Endothelial cell of umbilical vein (primary cell): ENCODE data around the gene PLEKHA3. TPM values are rescaled to one million over a fixed set of nuclear protein-coding genes. Genes with fewer than 3 reads are reported as not detected.

Source experiments
- BruUV-seq: library from RNA; stranded (reverse); fragments of 400-500 nt; replicated peaks from 2 replicates; lab custom pipeline; 2021; lab: Mats Ljungman, UMichigan
- CTCF ChIA-PET: fragments of 300-600, 350-600 bp; sonication (Branson Sonifier 250); formaldehyde crosslinking; loops from one replicate; lab custom pipeline; 2021; ENCODE audit warnings: antibody characterized with exemption, inconsistent platforms; lab: Charles Lee
- POLR2A ChIA-PET: fragments of 300-600, 350-600 bp; sonication (Branson Sonifier 250); formaldehyde crosslinking; loops from one replicate; lab custom pipeline; 2021; ENCODE audit warnings: antibody characterized with exemption, inconsistent platforms; lab: Charles Lee
- DNase-seq: peaks from one replicate; pipeline ENCODE4 v3.0.0-alpha.2; 2011; ENCODE audit warnings: low read depth, low spot score
- FAIRE-seq: peaks from 2 replicates; lab custom pipeline; 2011; peaks lifted over from hg19 to GRCh38; lab: Jason Lieb, UNC
- H2AFZ ChIP-seq: 2 replicates; pipeline ENCODE4 v1.6.0; 2012; ENCODE audit warnings: low read depth, low read length, control low read depth, inconsistent platforms
- H3K27ac ChIP-seq: 2 replicates; pipeline ENCODE4 v1.5.1; 2011; ENCODE audit warnings: low read depth, mild to moderate bottlenecking, control low read depth, low read length, moderate library complexity; ENCODE audit not compliant: insufficient read depth
- H3K27me3 ChIP-seq, 2 experiments: 2 replicates each; pipeline versions ENCODE4 v1.6.0 to v1.6.1; 2011; ENCODE audit warnings: low read length in 2 of 2, mixed read lengths in 1 of 2; ENCODE audit not compliant: control insufficient read depth in 2 of 2, insufficient read depth in 2 of 2
- H3K36me3 ChIP-seq, 2 experiments: 2 replicates in 1 of 2; 3 replicates in 1 of 2; pipeline ENCODE4 v1.5.1; 2011; ENCODE audit warnings: low read length in 2 of 2, mild to moderate bottlenecking in 1 of 2, moderate library complexity in 1 of 2; ENCODE audit not compliant: control insufficient read depth in 2 of 2, insufficient read depth in 2 of 2; ENCODE audit errors: extremely low read depth in 1 of 2
- H3K4me1 ChIP-seq: 3 replicates; pipeline ENCODE4 v1.5.1; 2011; ENCODE audit warnings: mild to moderate bottlenecking, low read length; ENCODE audit not compliant: control insufficient read depth, insufficient read depth; ENCODE audit errors: extremely low read depth
- H3K4me2 ChIP-seq: 2 replicates; pipeline ENCODE4 v1.6.1; 2011; ENCODE audit warnings: low read length, control low read depth, mixed read lengths; ENCODE audit not compliant: insufficient read depth
- H3K4me3 ChIP-seq, 3 experiments: fragments of 200-600 bp in 1 of 3; sonication (generic), shearing (Covaris generic) in 1 of 3; replicated peaks in 1 of 3; 2 replicates each; pipeline ENCODE4 v1.5.1; 2011 to 2016; ENCODE audit warnings: control low read depth in 3 of 3, low read length in 3 of 3, mild to moderate bottlenecking in 2 of 3, inconsistent platforms in 1 of 3, low read depth in 1 of 3, moderate library complexity in 1 of 3; ENCODE audit not compliant: insufficient read depth in 1 of 3
- H3K79me2 ChIP-seq: 2 replicates; pipeline ENCODE4 v1.6.0; 2012; ENCODE audit warnings: low read length, inconsistent platforms; ENCODE audit not compliant: control insufficient read depth, insufficient read depth
- H3K9ac ChIP-seq: replicated peaks from 2 replicates; pipeline ENCODE3; 2011; ENCODE audit warnings: low read length, control low read depth; ENCODE audit not compliant: insufficient read depth; ENCODE audit errors: extremely low read depth
- H3K9me1 ChIP-seq: replicated peaks from 3 replicates; pipeline ENCODE4 v1.6.0; 2011; ENCODE audit warnings: mild to moderate bottlenecking, low read length; ENCODE audit not compliant: control insufficient read depth, insufficient read depth; ENCODE audit errors: extremely low read depth
- H3K9me3 ChIP-seq: replicated peaks from 2 replicates; pipeline ENCODE4 v1.5.1; 2012; ENCODE audit warnings: low read length, inconsistent platforms; ENCODE audit not compliant: control insufficient read depth, insufficient read depth
- H4K20me1 ChIP-seq: replicated peaks from 2 replicates; pipeline ENCODE3; 2011; ENCODE audit warnings: mild to moderate bottlenecking, low read length; ENCODE audit not compliant: control insufficient read depth, insufficient read depth; ENCODE audit errors: extremely low read depth
- EZH2 ChIP-seq: IDR thresholded peaks from 2 replicates; pipeline ENCODE4 v1.6.1; 2012; ENCODE audit warnings: borderline replicate concordance, low read depth, mild to moderate bottlenecking, moderate library complexity, low read length, inconsistent platforms; ENCODE audit not compliant: severe bottlenecking
- FOS ChIP-seq: IDR thresholded peaks from 2 replicates; pipeline ENCODE4 v1.6.1; 2011; ENCODE audit warnings: mild to moderate bottlenecking, low read length, moderate library complexity, borderline replicate concordance; ENCODE audit not compliant: insufficient read depth
- GATA2 ChIP-seq: IDR thresholded peaks from 2 replicates; pipeline ENCODE4 v1.7.0; 2011; ENCODE audit warnings: low read depth, mild to moderate bottlenecking, moderate library complexity, mixed read lengths, low read length; ENCODE audit not compliant: insufficient read length, insufficient read depth
- JUN ChIP-seq: IDR thresholded peaks from 2 replicates; pipeline ENCODE4 v1.6.1; 2011; ENCODE audit warnings: borderline replicate concordance, low read depth; ENCODE audit not compliant: insufficient read length, insufficient read depth
- MYC ChIP-seq: IDR thresholded peaks from one replicate; pipeline ENCODE4 v1.6.1; 2011; ENCODE audit warnings: mild to moderate bottlenecking, low read depth, low read length
- POLR2A ChIP-seq: IDR thresholded peaks from 2 replicates; pipeline ENCODE4 v1.6.1; 2012; ENCODE audit warnings: low read depth, mild to moderate bottlenecking, control low read depth, low read length
- POLR2AphosphoS5 ChIP-seq: IDR thresholded peaks from 2 replicates; pipeline ENCODE4 v1.6.1; 2012; ENCODE audit warnings: low read depth, mild to moderate bottlenecking, control low read depth, low read length, moderate library complexity; ENCODE audit not compliant: insufficient read depth
- dilution Hi-C: fragments of 300-500 bp; cut with MboI; formaldehyde crosslinking; loops from one replicate; pipeline ENCODE4 v1.15.0; 2019; ENCODE audit warnings: low sequenced_read_pairs; ENCODE audit not compliant: extremely low pct_ligation_motif_present
- intact Hi-C: fragments of 100-400 bp; cut with micrococcal nuclease; formaldehyde crosslinking; loops from one replicate; pipeline ENCODE4 v1.10.0; 2022
- polyA plus RNA-seq, 4 experiments: library from polyadenylated mRNA; depleted of rRNA in 3 of 4; stranded (reverse) in 3 of 4; unstranded in 1 of 4; fragments of >200 nt; gene quantifications; 2 replicates each; pipeline versions ENCODE4 v1.2.1 to v1.2.3, GENCODE V29; 2011 to 2012; ENCODE audit warnings: missing spikeins in 1 of 4
- total RNA-seq: library from RNA; stranded (reverse); gene quantifications from 2 replicates; pipeline ENCODE4 v1.2.3, GENCODE V29; 2021
- TF ChIP-seq, protein P1 (sequence below): IDR thresholded peaks from 2 replicates; pipeline ENCODE4 v1.6.1; 2011; ENCODE audit not compliant: insufficient read depth, insufficient read length
- TF ChIP-seq, protein P2 (sequence below), 2 donors: IDR thresholded peaks; 1 replicate in 1 of 2; 2 replicates in 1 of 2; pipeline ENCODE4 v1.5.1; 2011; ENCODE audit warnings: low read length in 2 of 2, mild to moderate bottlenecking in 2 of 2, moderate library complexity in 2 of 2, control low read depth in 1 of 2, inconsistent platforms in 1 of 2, low read depth in 1 of 2; ENCODE audit not compliant: insufficient read depth in 1 of 2; ENCODE audit errors: extremely low read depth in 1 of 2

Gene PLEKHA3
- total and polyA plus RNA-seq, 2 donors (not counting 3 experiments of a cell fraction or from before 2014, with no cell fraction given) = 4.1 to 24.6 TPM

DNA sequence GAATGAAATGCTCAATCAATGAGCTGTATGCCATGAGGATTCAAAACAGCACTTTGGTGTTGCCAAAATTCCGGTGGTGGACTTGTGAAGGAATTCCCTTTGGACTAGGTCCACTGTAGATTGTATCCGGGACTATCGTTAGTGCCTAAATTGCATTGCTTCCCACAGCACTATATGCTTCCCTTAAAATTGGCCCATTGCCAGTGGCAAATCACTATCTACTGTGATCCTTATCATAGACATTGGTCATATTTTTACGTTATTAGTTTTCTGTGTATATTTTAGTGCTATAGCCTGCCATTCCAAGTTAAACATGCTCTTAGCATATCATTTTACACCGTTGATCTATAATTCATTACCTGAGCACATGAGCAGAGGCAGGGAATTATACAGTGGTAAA, 27.4 kb upstream of the PLEKHA3 start:
- dilution Hi-C loops = no loop called here

DNA sequence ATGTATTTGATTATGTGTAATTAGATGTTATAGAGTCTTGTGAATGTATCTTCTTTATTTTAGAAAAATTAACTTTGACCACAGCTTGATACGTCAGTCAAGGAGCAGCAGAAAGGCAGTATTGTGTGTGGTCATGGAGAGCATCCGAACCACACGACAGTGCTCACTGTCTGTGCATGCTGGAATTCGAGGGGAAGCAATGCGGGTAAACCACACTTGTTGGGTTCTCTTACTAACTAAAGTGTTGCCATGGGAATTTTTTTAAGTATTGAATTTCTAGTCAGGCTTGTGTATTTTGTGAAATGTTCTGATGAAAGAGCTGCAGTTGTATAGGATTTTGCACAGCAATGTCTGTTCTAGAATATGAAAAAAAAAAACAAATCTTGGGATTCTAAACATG, 24.3 kb upstream of the PLEKHA3 start:
- Histone ChIP-seq H3K4me2 (no peak overlapping the region), H3K79me2 (no peaks in the 10 kb centered on the region), H3K4me3 (no peak overlapping the region), H3K36me3 (no peaks in the 10 kb centered on the region), H3K27me3 (no peaks in the 10 kb centered on the region), H3K4me1 (peaks cover 5% of the 10 kb centered on the region), H3K27ac (no peak overlapping the region), H3K9ac (no peak overlapping the region), H4K20me1 (no peaks in the 10 kb centered on the region), H3K9me3 (no peaks in the 10 kb centered on the region), H2AFZ (no peak overlapping the region), H3K9me1 (no peaks in the 10 kb centered on the region)
- ChIA-PET POLR2A (no interaction called here), CTCF (no interaction called here)
- FAIRE-seq (no peak), DNase-seq (no peak)
- intact Hi-C loops = no loop called here
- BruUV-seq = no TSS peak
- TF ChIP-seq JUN = no peak
- no peak for TF ChIP-seq POLR2AphosphoS5
- TF ChIP-seq, protein P1, sequence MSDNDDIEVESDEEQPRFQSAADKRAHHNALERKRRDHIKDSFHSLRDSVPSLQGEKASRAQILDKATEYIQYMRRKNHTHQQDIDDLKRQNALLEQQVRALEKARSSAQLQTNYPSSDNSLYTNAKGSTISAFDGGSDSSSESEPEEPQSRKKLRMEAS = no peak
- no peak for TF ChIP-seq FOS
- no peak for TF ChIP-seq EZH2
- no peak for TF ChIP-seq GATA2
- TF ChIP-seq, protein P2, sequence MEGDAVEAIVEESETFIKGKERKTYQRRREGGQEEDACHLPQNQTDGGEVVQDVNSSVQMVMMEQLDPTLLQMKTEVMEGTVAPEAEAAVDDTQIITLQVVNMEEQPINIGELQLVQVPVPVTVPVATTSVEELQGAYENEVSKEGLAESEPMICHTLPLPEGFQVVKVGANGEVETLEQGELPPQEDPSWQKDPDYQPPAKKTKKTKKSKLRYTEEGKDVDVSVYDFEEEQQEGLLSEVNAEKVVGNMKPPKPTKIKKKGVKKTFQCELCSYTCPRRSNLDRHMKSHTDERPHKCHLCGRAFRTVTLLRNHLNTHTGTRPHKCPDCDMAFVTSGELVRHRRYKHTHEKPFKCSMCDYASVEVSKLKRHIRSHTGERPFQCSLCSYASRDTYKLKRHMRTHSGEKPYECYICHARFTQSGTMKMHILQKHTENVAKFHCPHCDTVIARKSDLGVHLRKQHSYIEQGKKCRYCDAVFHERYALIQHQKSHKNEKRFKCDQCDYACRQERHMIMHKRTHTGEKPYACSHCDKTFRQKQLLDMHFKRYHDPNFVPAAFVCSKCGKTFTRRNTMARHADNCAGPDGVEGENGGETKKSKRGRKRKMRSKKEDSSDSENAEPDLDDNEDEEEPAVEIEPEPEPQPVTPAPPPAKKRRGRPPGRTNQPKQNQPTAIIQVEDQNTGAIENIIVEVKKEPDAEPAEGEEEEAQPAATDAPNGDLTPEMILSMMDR (IDR thresholded peaks at IDR 0.05; ENCODE audit: extremely low read depth in 1 of 2, insufficient read depth in 1 of 2, low read depth in 1 of 2, low read length in 2 of 2) = no peak
- TF ChIP-seq MYC = no peak
- dilution Hi-C loops = no loop called here

More for the DNA sequence above, 27.4 kb upstream of the PLEKHA3 start:
- BruUV-seq = no TSS peak
- H3K4me3 ChIP-seq = no peak overlapping the region
- peaks cover 22% of the 10 kb centered on the region for H3K79me2 ChIP-seq
- FAIRE-seq = no peak
- intact Hi-C loops = no loop called here
- no peak overlapping the region for H2AFZ ChIP-seq
- H3K9ac ChIP-seq = no peak overlapping the region
- no peaks in the 10 kb centered on the region for H4K20me1 ChIP-seq
- POLR2A ChIA-PET = no interaction called here
- H3K9me3 ChIP-seq = no peaks in the 10 kb centered on the region
- CTCF ChIA-PET = no interaction called here
- H3K36me3 ChIP-seq = peaks cover 4% of the 10 kb centered on the region in 2 experiments
- TF ChIP-seq MYC (no peak), POLR2AphosphoS5 (no peak), FOS (no peak), POLR2A (no peak), GATA2 (no peak)
- TF ChIP-seq, protein P2 (IDR thresholded peaks at IDR 0.05; ENCODE audit: extremely low read depth in 1 of 2, insufficient read depth in 1 of 2, low read depth in 1 of 2, low read length in 2 of 2) = no peak
- DNase-seq = no peak
- H3K9me1 ChIP-seq = no peaks in the 10 kb centered on the region
- no peak overlapping the region for H3K4me2 ChIP-seq
- H3K27me3 ChIP-seq = no peaks in the 10 kb centered on the region
- peaks cover 15% of the 10 kb centered on the region for H3K4me1 ChIP-seq
- H3K27ac ChIP-seq = no peak overlapping the region
